Measurements from ENCODE around the gene ALOX5. TPM values are rescaled to one million over a fixed set of nuclear protein-coding genes. Genes with fewer than 3 reads are reported as not detected.
A peak's percentile ranks its signal among the peaks of the same experiment; 100 is the strongest.

The ALOX5 gene
- total RNA-seq, 2 donors from 2014 or later: 6.2 to 6.4 TPM

GRCh38 chr10:45441239-45442190, 67.5 kb downstream of the ALOX5 start:
- intact Hi-C loops (cut with DNase I): no loop called here

GRCh38 chr10:45442251-45442650, 68.2 kb downstream of the ALOX5 start:
- Histone ChIP-seq H3K4me3 (no peak overlapping the region), H3K9me3 (no peaks in the 10 kb centered on the region), H3K9ac (ENCODE audit: low read depth in 2 of 2, low read length in 2 of 2) (no peak overlapping the region), H3K36me3 (no peaks in the 10 kb centered on the region), H3K27ac (no peak overlapping the region), H3K4me1 (no peaks in the 10 kb centered on the region), H3K27me3 (no peaks in the 10 kb centered on the region)
- DNase-seq: no peak
- intact Hi-C loops (cut with DNase I): no loop called here
- TF ChIP-seq, protein P1, sequence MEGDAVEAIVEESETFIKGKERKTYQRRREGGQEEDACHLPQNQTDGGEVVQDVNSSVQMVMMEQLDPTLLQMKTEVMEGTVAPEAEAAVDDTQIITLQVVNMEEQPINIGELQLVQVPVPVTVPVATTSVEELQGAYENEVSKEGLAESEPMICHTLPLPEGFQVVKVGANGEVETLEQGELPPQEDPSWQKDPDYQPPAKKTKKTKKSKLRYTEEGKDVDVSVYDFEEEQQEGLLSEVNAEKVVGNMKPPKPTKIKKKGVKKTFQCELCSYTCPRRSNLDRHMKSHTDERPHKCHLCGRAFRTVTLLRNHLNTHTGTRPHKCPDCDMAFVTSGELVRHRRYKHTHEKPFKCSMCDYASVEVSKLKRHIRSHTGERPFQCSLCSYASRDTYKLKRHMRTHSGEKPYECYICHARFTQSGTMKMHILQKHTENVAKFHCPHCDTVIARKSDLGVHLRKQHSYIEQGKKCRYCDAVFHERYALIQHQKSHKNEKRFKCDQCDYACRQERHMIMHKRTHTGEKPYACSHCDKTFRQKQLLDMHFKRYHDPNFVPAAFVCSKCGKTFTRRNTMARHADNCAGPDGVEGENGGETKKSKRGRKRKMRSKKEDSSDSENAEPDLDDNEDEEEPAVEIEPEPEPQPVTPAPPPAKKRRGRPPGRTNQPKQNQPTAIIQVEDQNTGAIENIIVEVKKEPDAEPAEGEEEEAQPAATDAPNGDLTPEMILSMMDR (IDR thresholded peaks at IDR 0.05): no peak

More at GRCh38 chr10:45441239-45442190, 67.5 kb downstream of the ALOX5 start:
- H3K9ac ChIP-seq (ENCODE audit: low read depth in 2 of 2, low read length in 2 of 2): no peak overlapping the region
- no peaks in the 10 kb centered on the region for H3K27me3 ChIP-seq
- no peaks in the 10 kb centered on the region for H3K36me3 ChIP-seq
- no peak overlapping the region for H3K4me3 ChIP-seq
- DNase-seq: peak; percentile 10
- TF ChIP-seq, protein P1 (IDR thresholded peaks at IDR 0.05): no peak
- H3K4me1 ChIP-seq: no peaks in the 10 kb centered on the region
- no peaks in the 10 kb centered on the region for H3K9me3 ChIP-seq
- no peak overlapping the region for H3K27ac ChIP-seq

DNA sequence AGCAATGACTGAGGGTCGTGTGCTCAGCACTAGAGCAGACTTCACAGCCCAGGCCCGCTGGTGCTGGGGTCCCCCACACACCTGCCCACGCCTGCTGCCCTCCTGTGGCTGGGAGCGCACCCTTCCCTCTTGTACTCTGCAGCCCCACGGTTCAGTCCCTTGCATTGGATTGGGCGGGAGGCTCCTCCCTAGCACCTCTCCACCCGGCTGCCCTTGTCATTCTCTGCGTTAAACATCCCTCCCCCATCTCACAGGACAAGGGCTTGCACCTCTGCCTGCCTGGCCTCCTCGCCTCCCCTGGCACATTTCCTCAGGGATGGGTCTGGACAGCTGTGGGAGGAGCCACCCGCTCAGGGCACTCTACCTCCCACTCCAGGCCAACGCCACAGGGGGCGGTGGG, 68.6 kb downstream of the ALOX5 start:
- H3K9ac ChIP-seq (ENCODE audit: low read depth in 2 of 2, low read length in 2 of 2): no peak overlapping the region
- no peaks in the 10 kb centered on the region for H3K27me3 ChIP-seq
- H3K27ac ChIP-seq: no peak overlapping the region
- H3K4me1 ChIP-seq: no peaks in the 10 kb centered on the region
- H3K36me3 ChIP-seq: no peaks in the 10 kb centered on the region
- TF ChIP-seq, protein P1 (IDR thresholded peaks at IDR 0.05): no peak
- H3K4me3 ChIP-seq: no peak overlapping the region
- H3K9me3 ChIP-seq: no peaks in the 10 kb centered on the region
- DNase-seq: no peak
- intact Hi-C loops (cut with DNase I): no loop called here

- peak; percentile 16 for DNase-seq
- no peaks in the 10 kb centered on the region for H3K9me3 ChIP-seq
- intact Hi-C loops (cut with DNase I): no loop called here
- no peaks in the 10 kb centered on the region for H3K27me3 ChIP-seq
- no peaks in the 10 kb centered on the region for H3K4me1 ChIP-seq
- no peak overlapping the region for H3K4me3 ChIP-seq
- TF ChIP-seq, protein P1 (IDR thresholded peaks at IDR 0.05): no peak
- H3K27ac ChIP-seq: no peak overlapping the region
- no peak overlapping the region for H3K9ac ChIP-seq (ENCODE audit: low read depth in 2 of 2, low read length in 2 of 2)
- H3K36me3 ChIP-seq: no peaks in the 10 kb centered on the region
Observed at GRCh38 chr10:45443101-45444009, 69.3 kb downstream of the ALOX5 start.

GRCh38 chr10:45444022-45444421, 70.0 kb downstream of the ALOX5 start:
- no peaks in the 10 kb centered on the region for H3K27me3 ChIP-seq
- no peaks in the 10 kb centered on the region for H3K9me3 ChIP-seq
- intact Hi-C loops (cut with DNase I): no loop called here
- no peak for DNase-seq
- H3K9ac ChIP-seq (ENCODE audit: low read depth in 2 of 2, low read length in 2 of 2): no peak overlapping the region
- H3K4me3 ChIP-seq: no peak overlapping the region
- no peaks in the 10 kb centered on the region for H3K4me1 ChIP-seq
- no peak overlapping the region for H3K27ac ChIP-seq
- H3K36me3 ChIP-seq: no peaks in the 10 kb centered on the region
- TF ChIP-seq, protein P1 (IDR thresholded peaks at IDR 0.05): no peak
